Skin of body (tissue), 2 donors: ENCODE results near the gene TTYH3. TPM values are rescaled to one million over a fixed set of nuclear protein-coding genes. Genes with fewer than 3 reads are reported as not detected.

ENCODE experiments used
- DNase-seq: peaks from one replicate; lab custom pipeline; 2025; lab: John Stamatoyannopoulos, UW
- total RNA-seq: library from RNA; depleted of rRNA; stranded (reverse); fragments of >200 nt; gene quantifications from one replicate; pipeline ENCODE4 v1.2.3, GENCODE V29; 2014

Gene TTYH3
- total RNA-seq, 1 donor from 2014 or later: 28.3 TPM

DNA sequence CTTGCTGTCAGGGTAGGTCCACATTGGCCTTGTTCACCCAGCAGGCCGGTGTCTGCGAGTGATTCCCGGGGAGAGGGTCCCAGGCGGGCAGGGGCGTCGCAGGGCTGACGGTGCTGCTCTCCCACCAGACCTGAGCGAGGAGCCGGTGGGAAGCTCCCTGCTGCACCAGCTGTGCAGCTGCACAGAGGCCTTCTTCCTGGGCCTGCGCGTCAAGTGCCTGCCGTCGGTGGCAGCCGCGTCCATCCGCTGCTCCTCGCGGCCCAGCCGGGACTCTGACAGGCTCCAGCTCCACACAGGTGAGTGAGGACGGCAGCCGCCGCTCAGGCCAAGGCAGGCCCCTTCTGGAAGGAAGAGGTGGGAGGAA, 70.8 kb downstream of the TTYH3 start:
- DNase-seq: no peak

DNA sequence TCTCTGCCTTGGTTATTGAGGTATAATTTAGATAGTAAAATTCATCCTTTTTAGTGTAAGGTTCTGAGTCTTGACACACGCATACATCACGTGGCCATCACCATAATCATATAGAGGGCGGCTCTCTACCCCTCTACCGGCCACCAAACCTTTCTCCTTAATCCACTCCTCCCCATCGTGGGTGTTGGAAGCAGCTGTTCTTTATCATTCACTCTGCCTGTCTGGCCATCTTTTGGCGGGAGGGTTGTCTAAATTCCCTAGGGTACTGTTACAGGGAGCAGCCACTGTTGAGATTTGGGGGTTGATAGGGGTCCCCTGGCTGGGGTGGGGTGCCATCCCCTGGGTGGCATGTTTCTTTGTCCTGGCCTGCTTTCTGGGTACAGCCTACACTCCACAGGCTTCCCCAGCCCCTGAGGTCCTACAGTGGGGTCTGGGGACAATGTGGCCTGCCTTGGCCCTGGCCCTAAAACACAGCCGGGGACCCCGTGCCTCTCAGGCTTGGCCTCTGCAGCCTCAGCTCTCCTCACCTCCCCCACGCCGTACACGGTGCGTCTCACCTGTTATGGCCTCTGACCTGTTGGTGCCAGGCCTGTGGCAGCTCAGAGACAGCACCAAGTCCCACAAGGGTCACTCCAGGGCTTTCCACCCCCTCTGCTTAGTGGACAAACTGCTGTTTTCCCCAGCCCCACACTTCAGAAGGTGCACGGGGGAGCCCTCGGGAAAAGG, 73.7 kb downstream of the TTYH3 start:
- DNase-seq: no peak

DNA sequence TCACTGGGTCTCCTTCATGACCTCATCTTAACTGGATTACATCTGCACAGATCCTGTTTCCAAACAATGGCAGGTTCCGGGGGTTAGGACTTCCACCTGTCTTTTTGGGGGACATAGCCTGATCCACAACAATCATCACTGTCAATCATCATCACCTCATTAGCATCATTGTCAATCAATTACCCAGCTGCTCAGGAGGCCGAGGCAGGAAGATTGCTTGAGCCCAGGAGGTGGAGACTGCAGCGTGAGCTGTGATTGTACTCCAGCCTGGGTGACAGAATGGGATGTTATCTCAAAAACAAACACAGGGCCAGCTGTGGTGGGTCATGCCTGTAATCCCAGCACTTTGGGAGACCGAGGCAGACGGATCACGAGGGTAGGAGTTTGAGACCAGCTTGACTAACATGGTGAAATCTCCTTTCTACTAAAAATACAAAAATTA, 74.9 kb downstream of the TTYH3 start:
- DNase-seq: no peak

DNA sequence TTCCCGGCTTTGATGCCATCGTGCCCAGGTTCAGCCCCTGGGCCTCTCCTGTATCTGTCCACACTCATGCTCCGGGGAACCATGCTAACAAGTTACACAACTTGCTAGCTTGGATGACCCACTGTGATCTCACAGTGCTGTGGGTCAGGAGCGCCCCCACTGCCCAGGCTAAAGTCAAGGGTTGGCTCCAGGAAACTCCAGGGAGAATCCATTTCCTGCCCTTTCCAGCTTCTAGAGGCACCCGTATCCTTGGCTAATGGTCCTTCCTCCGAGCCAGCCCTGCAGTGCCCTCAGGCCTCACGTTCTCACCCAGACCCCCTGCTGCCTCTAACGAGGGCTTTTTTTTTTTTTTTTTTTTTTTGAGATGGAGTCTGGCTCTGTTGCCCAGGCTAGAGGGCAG, 75.7 kb downstream of the TTYH3 start:
- DNase-seq: no peak

DNA sequence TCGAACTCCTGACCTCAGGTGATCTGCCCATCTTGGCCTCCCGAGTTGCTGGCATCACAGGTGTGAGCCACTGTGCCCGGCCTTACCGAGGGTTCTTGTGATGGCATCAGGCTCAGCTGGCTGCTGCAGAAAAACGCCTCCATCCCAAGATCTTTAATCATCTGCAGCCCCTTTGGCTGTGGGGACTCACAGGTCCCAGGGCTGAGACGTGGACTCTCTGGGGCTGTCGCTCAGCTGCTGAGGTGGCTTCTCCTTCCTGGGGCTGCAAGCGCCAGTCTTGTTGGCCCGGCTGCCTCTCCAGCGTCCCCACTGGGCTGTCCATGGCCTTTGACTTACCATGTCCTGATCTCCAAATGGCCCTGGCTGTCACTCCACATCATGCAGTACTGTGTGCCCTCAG, 76.3 kb downstream of the TTYH3 start:
- no peak for DNase-seq

DNA sequence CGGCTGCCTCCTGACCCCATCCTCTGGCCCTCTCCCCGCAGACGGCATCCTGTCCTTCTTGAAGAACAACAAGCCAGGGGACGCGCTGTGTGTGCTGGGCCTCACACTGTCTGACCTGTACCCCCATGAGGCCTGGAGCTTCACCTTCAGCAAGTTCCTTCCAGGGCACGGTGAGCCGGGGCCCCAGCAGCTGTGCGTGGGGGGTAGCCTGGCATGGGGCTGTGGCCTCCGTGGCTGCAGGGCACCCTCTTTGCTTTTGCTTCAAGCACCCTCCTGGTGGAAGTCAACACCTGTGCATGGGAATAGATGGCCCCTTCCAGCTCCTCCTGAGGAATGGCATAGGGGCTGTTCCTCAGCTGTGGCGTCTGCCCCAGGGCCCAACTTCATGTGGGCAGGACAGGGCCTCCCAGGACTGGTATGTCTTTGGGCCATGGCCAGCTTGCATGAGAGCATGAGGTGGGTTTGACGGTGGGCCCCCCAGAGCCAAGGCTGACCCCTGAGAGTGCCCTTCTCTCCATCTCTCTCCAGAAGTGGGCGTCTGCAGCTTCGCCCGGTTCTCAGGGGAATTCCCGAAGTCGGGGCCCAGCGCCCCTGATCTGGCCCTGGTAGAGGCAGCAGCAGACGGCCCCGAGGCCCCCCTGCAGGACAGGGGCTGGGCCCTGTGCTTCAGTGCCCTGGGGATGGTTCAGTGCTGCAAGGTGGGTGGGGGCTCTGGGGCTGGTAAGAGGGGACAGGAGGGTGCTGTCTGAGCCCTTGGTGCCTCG, 76.9 kb downstream of the TTYH3 start:
- no peak for DNase-seq

DNA sequence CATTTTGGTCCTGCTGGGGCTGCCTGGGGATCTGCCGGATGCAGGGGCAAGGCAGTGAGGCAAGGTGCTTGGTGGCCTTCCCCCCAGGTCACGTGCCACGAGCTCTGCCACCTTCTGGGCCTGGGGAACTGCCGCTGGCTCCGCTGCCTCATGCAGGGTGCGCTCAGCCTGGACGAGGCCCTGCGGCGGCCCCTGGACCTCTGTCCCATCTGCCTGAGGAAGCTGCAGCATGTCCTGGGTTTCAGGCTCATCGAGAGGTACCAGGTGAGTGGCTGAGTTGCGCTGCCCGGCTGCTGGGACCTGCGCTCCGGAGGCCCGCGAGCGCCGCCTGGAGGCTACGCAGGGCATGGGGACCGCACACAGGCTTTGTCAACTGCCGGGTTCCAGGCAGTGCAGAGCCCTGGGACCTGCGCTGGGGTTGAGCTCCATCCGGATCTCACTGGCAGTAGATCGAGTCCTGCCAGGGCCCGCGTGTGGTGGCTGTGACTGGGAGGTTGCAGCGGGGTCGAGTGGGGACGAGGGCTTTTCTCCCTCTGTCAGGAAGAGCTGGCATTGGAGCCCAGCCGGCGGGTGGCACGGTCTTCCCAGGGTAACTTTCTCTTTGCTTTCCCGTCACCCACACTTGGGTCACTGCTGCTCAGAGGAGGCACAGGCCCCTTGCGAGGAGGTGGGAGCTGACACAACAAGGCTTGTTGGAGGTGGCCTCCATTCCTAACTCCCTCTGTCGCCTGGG, 77.9 kb downstream of the TTYH3 start:
- DNase-seq: no peak

DNA sequence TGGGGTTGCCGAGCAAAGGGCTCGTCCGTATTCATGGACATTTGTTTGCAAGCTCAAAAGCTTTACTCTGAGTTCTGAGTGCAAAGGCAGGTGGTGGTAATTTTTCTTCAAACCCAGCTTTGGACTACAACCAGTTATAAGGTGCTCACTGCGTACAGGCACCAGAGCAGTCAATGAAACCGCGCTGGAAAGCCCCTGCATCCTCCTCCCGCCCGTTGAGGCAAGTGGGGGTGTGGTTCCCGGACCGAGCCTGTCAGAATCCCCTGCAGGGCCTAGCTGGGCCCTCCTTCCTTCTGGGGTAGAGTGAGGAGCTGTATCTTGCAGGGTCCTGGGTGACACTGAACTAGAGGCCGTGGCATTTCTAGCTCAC, 78.5 kb downstream of the TTYH3 start:
- no peak for DNase-seq

DNA sequence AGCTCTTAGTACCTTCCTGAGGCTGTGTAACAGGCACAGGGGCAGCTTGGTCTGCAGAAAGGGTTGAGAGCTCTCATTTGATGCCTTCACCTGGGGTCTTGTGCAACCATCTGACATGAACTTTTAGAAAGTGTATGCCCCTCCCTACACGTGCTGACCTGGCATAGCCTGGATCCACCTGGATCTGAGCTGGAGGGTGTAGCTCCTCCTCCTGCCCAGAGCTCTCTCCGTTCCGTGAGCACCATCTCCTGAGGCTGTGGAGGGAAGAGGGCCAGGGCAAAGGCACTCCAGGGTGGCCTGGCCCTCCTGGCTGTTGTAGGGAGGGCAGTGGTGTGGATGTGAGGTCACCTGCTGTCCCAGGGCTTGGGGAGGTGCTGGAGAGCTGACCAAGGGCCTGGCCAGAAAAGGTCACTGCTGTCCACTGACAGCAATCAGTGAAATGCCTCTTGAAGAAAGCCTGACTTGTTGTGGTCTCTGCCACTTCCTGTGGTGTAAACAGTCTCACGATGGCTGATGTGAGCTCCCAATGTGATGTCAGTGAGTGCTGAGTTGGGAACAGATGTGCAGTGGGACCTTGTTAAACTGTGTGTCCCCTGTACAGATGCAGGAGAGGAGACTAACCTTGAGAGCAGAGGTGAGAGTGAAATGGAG, 79.2 kb downstream of the TTYH3 start:
- DNase-seq: no peak

DNA sequence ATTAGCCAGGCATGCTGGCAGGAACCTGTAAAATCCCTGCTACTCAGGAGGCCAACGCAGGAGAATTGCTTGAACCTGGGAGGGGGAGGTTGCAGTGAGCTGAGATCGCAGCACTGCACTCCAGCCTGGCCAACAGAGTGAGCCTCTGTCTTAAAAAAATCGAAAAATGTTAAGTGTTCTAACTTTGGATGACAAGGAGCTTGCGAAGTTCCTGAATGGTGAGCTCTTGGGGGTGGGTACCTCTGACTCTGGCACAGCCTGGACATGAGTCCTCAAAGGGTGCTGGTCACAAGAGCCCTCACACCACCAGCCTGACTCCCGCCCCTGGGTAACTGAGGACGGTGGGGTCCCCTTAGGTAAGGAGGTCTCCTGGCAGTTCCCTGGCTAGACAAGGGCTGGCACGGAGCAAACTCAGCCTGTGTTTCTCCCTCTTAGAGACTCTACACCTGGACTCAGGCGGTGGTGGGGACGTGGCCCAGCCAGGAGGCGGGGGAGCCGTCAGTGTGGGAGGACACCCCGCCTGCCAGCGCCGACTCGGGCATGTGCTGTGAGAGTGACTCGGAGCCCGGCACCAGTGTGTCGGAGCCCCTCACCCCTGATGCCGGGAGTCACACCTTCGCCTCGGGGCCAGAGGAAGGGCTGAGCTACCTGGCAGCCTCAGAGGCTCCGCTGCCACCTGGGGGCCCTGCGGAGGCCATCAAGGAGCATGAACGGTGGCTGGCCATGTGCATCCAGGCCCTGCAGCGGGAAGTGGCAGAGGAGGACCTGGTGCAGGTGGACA, 80.3 kb downstream of the TTYH3 start:
- no peak for DNase-seq

DNA sequence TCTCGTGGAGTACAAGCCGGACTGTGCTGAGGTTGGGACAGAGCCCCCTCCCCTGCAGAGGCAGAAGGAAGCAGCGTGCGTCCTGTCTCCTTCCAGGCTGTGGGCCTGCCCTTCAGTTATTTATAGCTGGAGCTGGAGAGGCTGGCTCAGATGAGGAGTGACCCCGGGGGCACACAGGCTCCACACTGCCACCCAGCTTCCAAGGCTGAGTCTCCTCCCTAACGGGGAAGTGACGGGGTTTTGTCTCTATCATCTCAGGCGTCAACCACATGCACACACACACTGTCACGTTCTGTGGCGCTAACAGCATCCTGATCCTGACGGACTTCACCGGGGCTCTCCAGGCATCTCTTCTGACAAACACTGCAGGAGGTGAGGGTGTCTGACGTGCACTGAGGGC, 81.6 kb downstream of the TTYH3 start:
- peak; percentile 22 for DNase-seq

DNA sequence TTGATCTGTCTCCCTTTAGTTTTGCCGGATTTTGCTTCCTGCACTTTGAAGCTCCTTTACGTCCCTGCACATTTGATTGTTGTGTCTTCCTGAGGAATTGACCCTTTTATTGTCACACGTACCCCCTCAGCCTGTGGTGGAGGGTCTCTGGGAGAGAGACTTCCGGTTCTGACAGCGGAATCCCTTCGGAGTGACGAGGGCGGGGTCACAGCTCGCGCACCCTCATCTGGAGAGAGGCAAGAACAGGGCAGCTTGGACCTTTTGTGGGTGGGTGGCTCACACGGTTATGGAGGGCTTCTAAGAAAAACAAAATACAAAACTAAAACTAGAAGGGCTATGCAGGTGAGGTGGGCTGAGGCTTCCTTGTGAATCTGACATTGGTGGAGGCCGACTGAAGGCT, 82.2 kb downstream of the TTYH3 start:
- DNase-seq: no peak

Other genes starting within 250 kb of the TTYH3 start
- gene CHST12, start 228.4 kb upstream of the TTYH3 start, total RNA-seq: 3.7 TPM
- not detected for gene GRIFIN, start 155.6 kb upstream of the TTYH3 start, total RNA-seq
- 27.0 TPM for gene LFNG, start 112.2 kb upstream of the TTYH3 start, total RNA-seq
- 17.4 TPM for gene BRAT1, start 76.5 kb upstream of the TTYH3 start, total RNA-seq
- gene IQCE, start 73.0 kb upstream of the TTYH3 start, total RNA-seq: 8.0 TPM
- 0.30 TPM for gene AMZ1, start 56.2 kb downstream of the TTYH3 start, total RNA-seq
- 10.8 TPM for gene GNA12, start 212.3 kb downstream of the TTYH3 start, total RNA-seq